GM18526 (cell line): ENCODE results near the gene ITPR3.

Source experiments
- POLR2A ChIP-seq: IDR thresholded peaks from 3 replicates; pipeline ENCODE4 v1.6.1; 2011; ENCODE audit not compliant: insufficient read length; ENCODE audit errors: extremely low read depth

Gene ITPR3

GRCh38 chr6:33586108-33586640 is 34.9 kb upstream of the ITPR3 start:
- peak; percentile 1 for TF ChIP-seq POLR2A

DNA sequence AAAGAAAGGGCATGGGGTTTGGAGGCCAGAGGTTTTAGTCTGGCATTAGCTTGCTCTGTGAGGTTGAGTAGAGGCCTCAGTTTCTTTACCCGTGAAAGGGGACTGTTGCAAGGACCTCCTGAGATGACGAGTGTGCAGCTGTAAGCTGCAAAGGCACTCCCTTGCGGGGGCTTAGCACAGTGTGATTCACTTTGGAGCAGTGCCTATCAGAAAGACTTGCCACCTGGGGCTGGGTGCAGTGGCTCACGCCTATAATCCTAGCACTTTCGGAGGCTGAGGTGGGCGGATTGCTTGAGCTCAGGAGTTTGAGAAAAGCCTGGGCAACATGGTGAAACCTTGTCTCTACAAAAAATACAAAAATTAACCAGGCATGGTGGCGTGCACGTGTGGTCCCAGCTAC is 33.6 kb upstream of the ITPR3 start:
- TF ChIP-seq POLR2A, result no peak

DNA sequence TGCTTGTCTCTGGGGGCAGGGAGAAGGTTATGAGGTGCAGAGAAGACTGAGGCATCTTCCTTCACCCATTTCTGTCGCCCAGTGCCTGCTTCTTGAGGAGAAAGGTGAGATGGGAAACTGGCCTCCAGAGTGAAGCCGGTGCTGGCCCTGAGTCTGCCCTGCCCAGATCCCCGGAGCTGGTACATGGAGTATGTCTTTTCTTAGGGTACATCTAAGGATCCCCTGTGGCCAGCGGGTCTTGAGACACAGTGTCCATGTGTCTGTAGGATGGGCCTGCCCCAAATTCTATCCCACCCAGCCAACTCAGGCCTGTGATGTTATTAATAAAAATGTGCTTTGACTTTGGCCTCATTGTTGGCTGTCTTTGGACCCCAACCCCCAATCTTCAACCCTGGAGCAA is 32.2 kb upstream of the ITPR3 start:
- TF ChIP-seq POLR2A, result no peak

- TF ChIP-seq POLR2A, result no peak
Observed at GRCh38 chr6:33589392-33589730, 31.8 kb upstream of the ITPR3 start.

GRCh38 chr6:33589731-33590530 is 31.2 kb upstream of the ITPR3 start:
- no peak for TF ChIP-seq POLR2A

GRCh38 chr6:33590531-33591198 is 30.5 kb upstream of the ITPR3 start:
- TF ChIP-seq POLR2A, result no peak

DNA sequence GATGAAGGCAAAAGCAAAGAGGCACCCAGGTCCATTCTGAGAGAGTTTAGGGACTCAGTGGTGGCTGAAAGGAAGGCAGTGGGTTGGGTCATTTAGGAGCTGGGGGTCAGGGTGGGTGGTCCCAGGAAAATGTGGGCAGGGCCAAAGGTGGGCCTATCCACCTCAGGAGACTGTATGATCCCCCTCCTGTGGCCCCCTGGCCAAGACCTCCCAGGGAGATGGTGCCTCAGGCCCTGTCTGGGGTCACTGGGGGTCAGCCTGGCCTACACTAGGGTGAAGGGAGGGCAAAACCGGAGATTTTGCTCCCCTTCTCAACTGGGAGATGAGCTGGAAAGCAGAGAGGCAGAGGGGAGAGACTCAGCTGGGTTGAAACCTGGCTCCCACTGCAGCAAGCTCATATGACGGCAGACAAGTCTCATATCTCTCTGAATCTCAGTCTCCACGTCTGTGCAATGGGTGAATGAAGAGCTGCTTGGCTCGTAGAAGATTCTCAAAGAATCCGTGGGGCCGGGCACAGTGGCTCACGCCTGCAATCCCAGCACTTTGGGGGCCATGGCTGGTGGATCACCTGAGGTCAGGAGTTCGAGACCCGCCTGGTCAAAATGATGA is 29.6 kb upstream of the ITPR3 start:
- TF ChIP-seq POLR2A, result no peak

- no peak for TF ChIP-seq POLR2A
Observed at GRCh38 chr6:33592280-33592594, 28.9 kb upstream of the ITPR3 start.

GRCh38 chr6:33592595-33593413 is 28.3 kb upstream of the ITPR3 start:
- TF ChIP-seq POLR2A, result peak; percentile 47

GRCh38 chr6:33593414-33593727 is 27.8 kb upstream of the ITPR3 start:
- TF ChIP-seq POLR2A, result no peak

DNA sequence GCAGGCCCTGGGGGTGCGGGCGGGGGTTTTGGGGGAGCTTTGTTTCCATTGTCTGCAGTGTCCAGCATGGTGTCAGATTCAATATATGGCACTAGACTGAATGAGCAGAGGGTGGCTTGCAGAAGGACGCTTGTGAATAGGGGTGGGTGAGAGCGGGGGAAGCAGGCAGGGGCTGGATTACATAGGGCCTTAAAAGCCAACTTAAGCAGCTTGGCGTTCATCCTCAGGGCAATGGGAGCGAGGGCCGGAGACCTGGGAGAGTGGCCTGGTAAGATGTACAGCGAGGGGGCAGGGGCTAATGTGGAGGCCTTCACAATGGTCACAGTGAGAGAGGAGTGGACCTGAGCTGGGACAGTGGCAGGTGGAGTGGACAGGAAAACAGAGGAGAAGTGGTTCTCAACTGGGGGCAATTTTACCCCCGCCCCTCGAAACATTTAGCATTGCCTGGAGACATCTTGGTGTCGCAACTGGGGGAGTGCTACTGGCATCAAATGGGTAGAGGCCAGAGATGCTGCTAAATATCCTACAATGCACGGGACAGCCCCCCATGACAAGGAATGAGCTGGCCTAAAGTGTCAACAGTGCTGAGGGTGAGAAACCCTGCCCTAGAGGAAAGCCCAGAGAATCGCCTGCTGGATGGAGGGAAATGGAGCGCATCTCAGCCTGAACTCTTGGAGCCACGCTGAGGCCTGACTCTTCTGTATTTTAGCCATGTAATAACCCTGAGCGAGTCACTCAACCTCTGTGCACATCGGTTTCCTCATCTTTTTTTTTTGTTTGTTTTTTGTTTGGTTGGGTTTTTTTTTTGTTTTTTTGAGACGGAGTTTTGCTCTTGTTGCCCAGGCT is 25.9 kb upstream of the ITPR3 start:
- TF ChIP-seq POLR2A, result no peak

- no peak for TF ChIP-seq POLR2A
Observed at GRCh38 chr6:33597551-33598322, 23.4 kb upstream of the ITPR3 start.

DNA sequence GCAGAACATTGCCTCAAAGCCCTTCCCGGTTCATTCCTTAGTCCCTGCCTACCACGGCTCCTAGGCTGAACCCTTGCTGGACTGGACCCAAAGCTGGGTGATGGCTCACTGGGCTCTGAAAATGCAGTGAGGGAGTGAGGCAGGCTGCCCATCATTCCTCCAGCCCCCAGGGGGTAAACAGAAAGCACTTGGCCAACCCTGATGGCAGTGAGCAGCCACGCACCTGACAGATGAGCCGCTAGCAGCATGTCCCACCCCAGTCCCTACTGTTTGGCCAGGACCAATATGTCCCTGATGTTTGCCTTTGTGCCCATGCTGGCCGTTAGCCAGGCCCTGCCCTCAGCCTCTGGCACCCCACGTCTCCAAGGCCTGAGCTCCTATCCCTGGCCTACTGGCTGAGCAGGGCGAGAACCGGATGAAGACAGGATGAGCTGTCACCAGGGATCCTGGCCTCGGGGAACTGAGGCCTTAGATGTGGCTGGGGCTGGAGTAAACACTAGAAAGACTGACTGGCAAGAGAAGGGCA is 21.6 kb upstream of the ITPR3 start:
- TF ChIP-seq POLR2A, result no peak

DNA sequence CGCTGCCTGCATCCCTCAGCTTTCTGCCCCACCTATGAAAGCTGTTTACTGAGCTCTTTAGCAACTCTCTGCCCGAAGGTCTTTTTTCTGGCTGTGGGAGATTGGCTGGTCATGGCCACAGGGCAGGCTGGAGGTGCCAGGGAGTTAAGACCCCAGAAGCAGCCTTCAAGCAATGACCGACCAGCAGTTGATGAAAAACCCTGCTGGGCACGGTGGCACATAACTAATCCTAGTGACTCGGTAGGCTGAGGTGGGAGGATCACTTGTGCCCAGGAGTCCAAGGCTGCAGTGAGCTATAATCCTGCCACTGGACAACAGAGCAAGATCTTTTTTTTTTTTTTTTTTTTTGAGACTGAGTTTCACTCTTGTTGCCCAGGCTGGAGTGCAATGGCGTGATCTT is 20.4 kb upstream of the ITPR3 start:
- TF ChIP-seq POLR2A, result no peak
